ENCODE data around the gene HARS2. TPM values are rescaled to one million over a fixed set of nuclear protein-coding genes. Genes with fewer than 3 reads are reported as not detected.
"Not testable (repeated sequence)": the region's sequence is repeated elsewhere in the genome, so short reads cannot be mapped to it uniquely, and the experiment has no call there.

The HARS2 gene
- total RNA-seq, 2 experiments from 2014 or later = 32.7 to 34.2 TPM

DNA sequence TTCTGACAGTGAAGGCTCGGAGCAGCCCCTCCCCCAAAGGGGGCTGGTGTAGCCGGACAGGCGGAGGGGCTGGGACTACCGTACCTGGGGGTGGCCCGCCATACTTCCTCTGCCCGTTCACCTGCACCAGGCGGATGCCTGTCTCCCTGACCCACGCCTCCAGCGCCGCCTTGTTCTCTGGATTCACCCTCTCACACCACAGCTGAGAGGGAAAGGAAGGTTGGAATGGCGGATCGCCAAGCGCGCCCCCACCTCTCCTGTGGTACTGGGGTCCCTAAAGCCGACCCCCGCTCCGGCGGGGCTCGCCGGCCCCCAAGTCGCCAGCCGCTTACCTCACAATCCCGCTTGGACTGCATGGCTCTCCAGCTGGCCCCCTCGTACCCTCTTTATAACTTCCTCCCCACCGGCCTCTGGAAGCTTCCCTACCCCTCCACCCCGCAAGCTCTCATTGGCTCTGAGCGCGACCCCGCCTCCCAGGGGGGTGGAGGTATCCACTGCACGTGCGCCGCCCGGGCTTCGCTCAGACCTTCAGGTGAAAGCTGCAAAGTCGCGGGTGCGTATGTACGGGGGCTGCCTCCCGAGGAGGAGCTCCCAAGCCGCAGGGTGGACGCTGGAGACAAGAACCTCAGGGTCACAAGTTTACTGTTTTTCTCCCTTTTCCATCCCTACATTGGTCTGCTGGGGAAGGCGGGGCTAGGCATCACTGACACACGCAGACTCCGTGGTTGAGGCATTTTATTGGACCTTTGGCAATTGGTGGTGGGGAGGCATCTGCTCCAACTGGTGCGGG is 17.9 kb upstream of the HARS2 start, which contains the start of gene DND1:
Gene DND1, minus strand, starts transcription at position 390 of the 790 bp plus-strand sequence. Its CDS starts 34 bp downstream, at position 356.
- POLR2A ChIA-PET = no interaction called here
- H3K27ac Mint-ChIP-seq = no peak within 1 kb of the TSS
- H3K36me3 Mint-ChIP-seq (ENCODE audit: low read depth) = peaks cover 59% of the 10 kb centered on the region
- H3K27me3 Mint-ChIP-seq = no peaks in the 10 kb centered on the region
- no peak within 1 kb of the TSS for H3K4me3 Mint-ChIP-seq
- H3K4me1 Mint-ChIP-seq = peaks cover 6% of the 10 kb centered on the region
- DNase-seq = no peak
- no peaks in the 10 kb centered on the region for H3K9me3 Mint-ChIP-seq
- CTCF ChIA-PET = interaction anchor here (1.0 kb wide), 1 partner anchor 29 kb away, joined by 3 read pairs; no protein-coding TSS in a partner anchor

DNA sequence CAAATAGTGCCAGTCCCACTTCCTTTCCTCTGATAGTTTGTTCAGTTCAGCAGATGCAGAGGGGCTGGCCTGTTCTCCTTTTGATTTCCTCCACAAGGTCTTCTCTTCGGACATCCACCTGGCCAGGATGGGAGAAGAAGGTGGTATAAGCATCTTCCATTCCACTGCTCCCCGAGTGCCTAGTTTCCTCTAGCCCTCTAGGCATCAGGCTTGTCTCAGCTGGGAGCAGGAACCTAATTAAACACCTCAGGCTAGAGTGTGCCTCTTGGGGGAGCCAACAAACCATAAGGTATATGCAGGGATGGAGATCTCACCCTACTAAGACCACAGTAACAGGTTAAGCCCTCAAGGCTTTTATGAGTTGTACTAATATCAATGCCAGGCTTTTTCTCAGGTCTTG is 17.0 kb upstream of the HARS2 start:
- Mint-ChIP-seq H3K27me3 (no peaks in the 10 kb centered on the region), H3K4me1 (peaks cover 6% of the 10 kb centered on the region), H3K36me3 (ENCODE audit: low read depth) (peaks cover 58% of the 10 kb centered on the region), H3K4me3 (no peak overlapping the region), H3K27ac (no peak overlapping the region), H3K9me3 (no peaks in the 10 kb centered on the region)
- no peak for DNase-seq
- POLR2A ChIA-PET = interaction anchor here (0.6 to 1.2 kb wide), 3 partner anchors 13 to 231 kb away, joined by 3 to 4 read pairs (median 3); no protein-coding TSS in a partner anchor
- CTCF ChIA-PET = interaction anchor here (1.0 to 2.6 kb wide), 5 partner anchors 8 to 28 kb away, joined by 3 to 14 read pairs (median 4); partner anchors contain the start of gene ZMAT2

DNA sequence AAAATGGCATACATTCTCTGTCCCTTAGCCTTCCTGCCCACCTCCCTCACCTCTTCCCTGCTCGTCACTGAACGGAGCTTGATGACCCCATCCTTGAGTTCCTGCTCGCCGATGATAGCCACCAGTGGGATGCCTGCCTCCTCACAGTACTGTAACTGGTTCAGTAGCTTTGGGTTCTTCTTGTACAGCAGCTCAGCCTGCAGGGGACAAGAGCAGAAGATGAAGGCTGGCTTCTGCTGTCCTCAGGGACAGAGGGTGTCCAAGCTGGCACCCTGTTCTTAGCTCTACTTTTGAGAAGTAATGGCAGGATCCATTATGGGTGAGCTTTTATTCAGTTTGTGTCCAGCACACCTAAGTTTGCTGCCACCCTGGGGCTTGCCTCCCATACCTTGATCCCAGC is 16.6 kb upstream of the HARS2 start:
- H3K36me3 Mint-ChIP-seq (ENCODE audit: low read depth) = peaks cover 58% of the 10 kb centered on the region
- no peak overlapping the region for H3K4me3 Mint-ChIP-seq
- ChIA-PET CTCF (interaction anchor here (0.7 to 2.6 kb wide), 5 partner anchors 9 to 26 kb away, joined by 3 to 14 read pairs (median 4); partner anchors contain the start of gene ZMAT2), POLR2A (interaction anchor here (0.5 to 1.2 kb wide), 4 partner anchors 13 to 231 kb away, joined by 3 to 4 read pairs (median 3); no protein-coding TSS in a partner anchor)
- DNase-seq = no peak
- peaks cover 6% of the 10 kb centered on the region for H3K4me1 Mint-ChIP-seq
- H3K27ac Mint-ChIP-seq = no peak overlapping the region
- H3K27me3 Mint-ChIP-seq = no peaks in the 10 kb centered on the region
- H3K9me3 Mint-ChIP-seq = no peaks in the 10 kb centered on the region

DNA sequence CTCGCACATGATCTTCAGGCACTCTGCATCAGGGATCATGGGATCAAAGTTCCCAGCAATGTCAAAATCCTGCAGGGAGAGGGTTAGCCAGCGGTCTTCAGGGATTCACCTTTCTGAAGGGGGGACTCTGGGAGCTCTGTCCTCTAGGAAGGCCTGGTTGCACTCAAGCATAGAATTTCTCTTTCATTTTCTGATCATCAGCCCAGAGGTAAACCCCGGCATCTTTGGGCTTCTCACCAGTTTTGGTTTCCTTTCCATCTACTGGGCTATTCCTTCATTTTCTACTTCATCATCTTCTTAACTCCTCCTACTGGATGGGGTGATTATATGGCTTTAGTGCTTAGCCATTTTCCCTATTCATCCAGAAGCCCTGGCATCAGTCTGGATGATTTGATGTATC is 13.3 kb upstream of the HARS2 start:
- Mint-ChIP-seq H3K36me3 (ENCODE audit: low read depth) (peaks cover 59% of the 10 kb centered on the region), H3K4me3 (no peak overlapping the region), H3K4me1 (peaks cover 6% of the 10 kb centered on the region), H3K9me3 (no peaks in the 10 kb centered on the region), H3K27ac (no peak overlapping the region), H3K27me3 (no peaks in the 10 kb centered on the region)
- DNase-seq = no peak
- POLR2A ChIA-PET = no interaction called here
- CTCF ChIA-PET = interaction anchor here (1.2 to 1.9 kb wide), 4 partner anchors 10 to 33 kb away, joined by 3 to 6 read pairs (median 4); partner anchors contain the start of genes HARS1 and HARS2

DNA sequence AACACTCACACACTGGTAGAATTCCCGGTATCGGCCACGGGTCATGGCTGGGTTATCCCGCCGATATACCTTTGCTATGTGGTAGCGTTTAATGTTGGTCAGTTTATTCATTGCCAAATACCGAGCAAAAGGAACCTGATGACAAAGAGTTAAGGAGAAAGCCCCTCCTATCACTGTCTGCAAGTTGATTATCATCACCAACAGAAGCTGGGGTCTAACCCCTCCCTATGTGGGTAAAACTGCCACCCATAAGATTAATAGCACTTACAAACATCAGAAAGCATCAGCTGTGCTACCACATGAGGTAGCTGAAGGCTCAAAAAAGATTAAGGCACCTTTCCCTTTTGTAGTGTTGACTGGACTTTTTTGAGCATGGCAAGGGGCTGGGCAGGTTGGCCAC is 12.3 kb upstream of the HARS2 start:
- no peaks in the 10 kb centered on the region for H3K27me3 Mint-ChIP-seq
- no peak overlapping the region for H3K4me3 Mint-ChIP-seq
- no peaks in the 10 kb centered on the region for H3K9me3 Mint-ChIP-seq
- ChIA-PET POLR2A (no interaction called here), CTCF (interaction anchor here (0.6 to 1.7 kb wide), 4 partner anchors 11 to 579 kb away, joined by 3 to 6 read pairs (median 4); partner anchors contain the start of genes HARS1 and HARS2)
- no peak overlapping the region for H3K27ac Mint-ChIP-seq
- peaks cover 64% of the 10 kb centered on the region for H3K36me3 Mint-ChIP-seq (ENCODE audit: low read depth)
- no peak for DNase-seq
- peaks cover 6% of the 10 kb centered on the region for H3K4me1 Mint-ChIP-seq

DNA sequence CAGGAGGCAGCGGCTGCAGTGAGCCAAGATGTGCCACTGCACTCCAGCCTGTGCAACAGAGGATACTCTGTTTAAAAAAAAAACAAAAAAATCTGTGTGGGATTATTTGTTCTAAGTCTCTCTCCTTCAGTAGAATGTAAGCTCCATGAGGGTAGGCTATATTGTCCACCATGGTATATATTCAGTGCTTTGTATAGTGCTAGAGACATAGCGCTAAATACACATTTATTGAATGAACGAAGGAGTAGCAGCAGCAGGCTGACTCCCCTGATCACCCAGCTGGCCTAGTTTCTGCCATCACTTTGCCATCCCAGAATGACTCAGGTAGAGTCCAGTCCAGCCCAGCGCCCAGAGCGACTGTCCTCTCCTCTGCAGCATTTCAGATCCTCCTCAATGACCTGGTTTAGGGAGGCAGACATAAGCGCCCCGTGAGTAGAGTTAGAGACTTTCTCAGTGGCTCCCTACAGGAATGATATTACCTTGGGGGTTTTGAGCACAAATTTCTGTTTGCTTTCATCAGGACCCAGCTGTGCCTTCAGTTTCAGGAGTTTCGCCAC is 801 bp upstream of the HARS2 start:
- ChIA-PET CTCF (interaction anchor here (0.7 to 3.3 kb wide), 11 partner anchors 10 to 161 kb away, joined by 3 to 14 read pairs (median 3); partner anchors contain the start of genes IK, NDUFA2 and ZMAT2), POLR2A (interaction anchor here (1.0 to 1.1 kb wide), 3 partner anchors 9 to 43 kb away, joined by 3 read pairs; partner anchors contain the start of genes IK and NDUFA2)
- Mint-ChIP-seq H3K36me3 (ENCODE audit: low read depth) (peaks cover 50% of the 10 kb centered on the region), H3K4me3 (peak overlapping the region; percentile 99), H3K27me3 (no peaks in the 10 kb centered on the region), H3K27ac (peak overlapping the region; percentile 97), H3K9me3 (no peaks in the 10 kb centered on the region), H3K4me1 (peaks cover 44% of the 10 kb centered on the region)
- DNase-seq = no peak

DNA sequence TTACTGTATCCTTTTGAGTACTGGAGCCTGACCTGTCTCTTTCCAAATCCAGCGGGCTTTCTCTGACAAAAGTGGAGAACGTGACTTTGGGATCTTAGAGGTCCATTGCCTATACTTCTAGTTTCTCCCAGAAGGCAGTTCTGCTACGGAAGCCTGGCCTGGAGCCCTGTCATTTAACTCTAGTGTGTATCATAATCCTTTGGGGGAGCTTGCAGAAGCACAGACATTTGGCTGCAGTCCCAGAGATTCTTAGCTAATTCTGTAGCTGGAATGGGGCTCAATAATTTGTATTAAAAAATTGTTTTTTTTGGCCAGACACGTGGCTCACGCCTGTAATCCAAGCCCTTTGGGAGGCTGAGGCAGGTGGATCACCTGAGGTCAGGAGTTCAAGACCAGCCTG is 3.0 kb downstream of the HARS2 start:
- DNase-seq = no peak
- Mint-ChIP-seq H3K36me3 (ENCODE audit: low read depth) (peaks cover 68% of the 10 kb centered on the region), H3K4me1 (peaks cover 41% of the 10 kb centered on the region), H3K4me3 (no peak overlapping the region), H3K27me3 (no peaks in the 10 kb centered on the region), H3K9me3 (no peaks in the 10 kb centered on the region), H3K27ac (no peak overlapping the region)
- POLR2A ChIA-PET = no interaction called here
- CTCF ChIA-PET = interaction anchor here (0.9 to 1.2 kb wide), 2 partner anchors 17 to 348 kb away, joined by 3 to 4 read pairs; partner anchors contain the start of gene HBEGF

DNA sequence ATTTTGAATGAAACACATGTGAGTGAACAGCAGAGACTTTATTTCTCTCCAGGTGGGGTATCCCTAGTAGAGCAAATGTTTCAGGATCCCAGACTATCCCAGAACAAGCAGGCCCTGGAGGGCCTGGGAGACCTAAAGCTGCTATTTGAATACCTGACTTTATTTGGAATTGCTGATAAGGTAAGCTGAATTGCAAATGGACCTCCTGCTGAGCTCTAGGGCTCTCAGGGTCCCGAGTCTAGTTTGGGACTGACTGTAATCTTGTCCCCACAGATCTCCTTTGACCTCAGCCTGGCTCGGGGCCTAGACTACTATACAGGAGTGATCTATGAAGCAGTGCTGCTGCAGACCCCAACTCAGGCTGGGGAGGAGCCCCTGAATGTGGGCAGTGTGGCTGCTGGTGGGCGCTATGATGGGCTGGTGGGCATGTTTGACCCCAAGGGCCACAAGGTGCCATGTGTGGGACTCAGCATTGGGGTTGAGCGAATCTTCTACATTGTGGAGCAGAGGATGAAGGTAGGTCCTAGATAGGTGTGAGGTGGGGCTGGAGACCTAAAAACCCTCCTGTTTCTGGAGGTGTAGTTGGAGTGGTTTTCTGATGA is 5.7 kb downstream of the HARS2 start:
- POLR2A ChIA-PET = no interaction called here
- CTCF ChIA-PET = interaction anchor here (1.5 to 1.7 kb wide), 2 partner anchors 10 to 351 kb away, joined by 4 read pairs; no protein-coding TSS in a partner anchor
- peak overlapping the region; percentile 19 for H3K27ac Mint-ChIP-seq
- H3K4me3 Mint-ChIP-seq = no peak overlapping the region
- peaks cover 69% of the 10 kb centered on the region for H3K36me3 Mint-ChIP-seq (ENCODE audit: low read depth)
- no peaks in the 10 kb centered on the region for H3K27me3 Mint-ChIP-seq
- H3K9me3 Mint-ChIP-seq = no peaks in the 10 kb centered on the region
- peaks cover 41% of the 10 kb centered on the region for H3K4me1 Mint-ChIP-seq
- no peak for DNase-seq

DNA sequence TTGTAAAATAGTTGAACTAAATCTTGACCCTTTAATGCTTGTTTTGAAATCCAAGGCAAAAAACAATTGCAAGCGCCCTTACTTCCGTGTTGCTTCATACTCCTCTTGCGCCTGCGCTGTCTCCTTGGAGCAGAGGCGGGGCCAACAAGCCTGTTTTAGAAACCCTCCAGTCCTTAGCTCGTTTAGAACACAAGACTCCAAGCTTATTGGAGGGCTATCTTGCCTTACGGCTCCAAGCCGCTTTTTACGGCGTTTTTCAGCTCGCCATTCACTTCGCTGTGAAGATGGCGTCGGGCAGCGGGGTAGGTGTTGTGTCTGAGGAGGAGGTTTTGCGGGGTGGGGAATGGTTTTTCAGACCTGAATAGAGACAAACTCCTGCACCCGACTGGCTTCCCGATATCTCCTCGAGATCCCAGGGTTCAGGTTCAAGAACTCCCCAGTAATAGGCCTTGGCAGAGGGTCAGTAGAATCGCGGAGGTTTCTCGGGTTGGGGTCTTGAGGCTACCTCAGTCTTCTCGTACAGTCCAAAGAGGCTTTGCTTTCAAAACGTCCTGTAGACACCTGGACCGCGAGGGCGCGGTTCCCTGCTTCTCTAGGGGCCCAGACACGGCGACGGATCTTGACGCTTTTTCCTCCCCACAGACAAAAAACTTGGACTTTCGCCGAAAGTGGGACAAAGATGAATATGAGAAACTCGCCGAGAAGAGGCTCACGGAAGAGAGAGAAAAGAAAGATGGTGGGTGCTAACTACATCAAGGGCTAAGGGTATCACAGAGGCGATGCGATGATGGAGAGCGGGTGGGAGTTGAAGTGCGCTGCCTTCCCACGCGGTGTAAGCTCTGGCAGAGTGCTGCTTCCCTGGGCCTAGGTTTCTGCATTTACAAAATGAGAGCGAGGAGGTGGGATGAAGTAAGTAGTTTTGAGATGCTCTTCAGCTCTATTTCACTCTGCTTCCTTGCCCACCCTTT is 9.2 kb downstream of the HARS2 start, which contains the start of gene ZMAT2:
Gene ZMAT2, plus strand, starts transcription at position 271 of the 968 bp plus-strand sequence. Its CDS starts 14 bp downstream, at position 285.
- H3K9me3 Mint-ChIP-seq = no peaks in the 10 kb centered on the region
- peaks cover 28% of the 10 kb centered on the region for H3K4me1 Mint-ChIP-seq
- H3K4me3 Mint-ChIP-seq = peak within 1 kb of the TSS; percentile 97
- ChIA-PET POLR2A (interaction anchor here (0.6 kb wide), 1 partner anchor 7 kb away, joined by 4 read pairs; no protein-coding TSS in a partner anchor), CTCF (interaction anchor here (0.5 to 1.3 kb wide), 5 partner anchors 10 to 1052 kb away, joined by 3 to 6 read pairs (median 3); partner anchors contain the start of genes CXXC5 and HARS1)
- peaks cover 75% of the 10 kb centered on the region for H3K36me3 Mint-ChIP-seq (ENCODE audit: low read depth)
- peak within 1 kb of the TSS; percentile 94 for H3K27ac Mint-ChIP-seq
- H3K27me3 Mint-ChIP-seq = no peaks in the 10 kb centered on the region
- DNase-seq = peak; percentile 97

DNA sequence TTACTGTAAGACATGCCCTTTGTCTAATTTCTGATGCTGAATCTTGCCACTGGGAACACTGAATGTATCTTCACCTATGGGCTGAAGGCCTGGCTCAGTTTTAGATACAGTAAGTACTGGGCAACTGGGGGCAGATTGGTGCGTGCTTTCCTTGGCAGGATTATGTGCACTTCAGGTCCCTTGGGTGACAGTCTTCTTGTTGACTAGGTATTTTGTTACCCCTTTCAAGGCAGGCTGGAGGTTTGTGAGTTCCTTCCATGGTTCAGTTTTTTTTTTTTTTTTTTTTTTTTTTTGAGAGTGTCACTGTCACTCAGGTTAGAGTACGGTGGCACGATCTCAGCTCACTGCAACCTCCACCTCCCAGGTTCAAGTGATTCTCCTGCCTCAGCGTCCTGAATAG is 16.6 kb downstream of the HARS2 start:
- Mint-ChIP-seq H3K36me3 (ENCODE audit: low read depth) (peaks cover 28% of the 10 kb centered on the region), H3K4me3 (no peak overlapping the region), H3K27me3 (no peaks in the 10 kb centered on the region), H3K4me1 (peaks cover 21% of the 10 kb centered on the region), H3K27ac (no peak overlapping the region), H3K9me3 (no peaks in the 10 kb centered on the region)
- ChIA-PET CTCF (interaction anchor here (1.4 to 1.7 kb wide), 3 partner anchors 11 to 13 kb away, joined by 3 to 4 read pairs (median 3); no protein-coding TSS in a partner anchor), POLR2A (interaction anchor here (0.6 kb wide), 1 partner anchor 305 kb away, joined by 3 read pairs; no protein-coding TSS in a partner anchor)
- no peak for DNase-seq

DNA sequence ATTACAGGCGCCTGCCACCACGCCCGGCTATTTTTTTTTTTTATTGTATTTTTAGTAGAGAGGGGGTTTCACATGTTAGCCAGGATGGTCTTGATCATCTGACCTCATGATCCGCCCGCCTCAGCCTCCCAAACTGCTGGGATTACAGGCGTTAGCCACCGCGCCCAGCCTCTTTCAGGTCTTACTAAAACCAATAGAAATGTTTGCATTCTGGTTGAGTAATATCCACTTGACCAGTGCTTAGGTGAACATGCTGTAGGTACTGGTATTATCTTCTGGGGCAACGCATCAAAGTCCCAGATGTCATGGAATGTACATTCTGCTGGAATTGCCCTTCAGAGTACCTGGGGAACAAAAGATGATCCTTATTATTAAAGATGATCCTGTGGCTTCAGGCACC is 17.5 kb downstream of the HARS2 start:
- peaks cover 20% of the 10 kb centered on the region for H3K36me3 Mint-ChIP-seq (ENCODE audit: low read depth)
- POLR2A ChIA-PET, H3K27me3 Mint-ChIP-seq, H3K4me3 Mint-ChIP-seq, H3K9me3 Mint-ChIP-seq, DNase-seq, H3K27ac Mint-ChIP-seq: not testable (repeated sequence)
- H3K4me1 Mint-ChIP-seq = peaks cover 26% of the 10 kb centered on the region
- CTCF ChIA-PET = interaction anchor here (0.7 to 1.5 kb wide), 3 partner anchors 10 to 14 kb away, joined by 3 read pairs; no protein-coding TSS in a partner anchor
